ENCODE measurements around the gene HBZ.
"Not testable (repeated sequence)": the region's sequence is repeated elsewhere in the genome, so short reads cannot be mapped to it uniquely, and the experiment has no call there.

HBZ gene

GRCh38 chr16:165539-166374 lies 13.3 kb downstream of the HBZ start, which contains the start of gene HBM:
TSS of gene HBM (plus strand) at chr16:165978. CDS start at chr16:165998, 20 bp downstream.
- DNase-seq, result no peak

DNA sequence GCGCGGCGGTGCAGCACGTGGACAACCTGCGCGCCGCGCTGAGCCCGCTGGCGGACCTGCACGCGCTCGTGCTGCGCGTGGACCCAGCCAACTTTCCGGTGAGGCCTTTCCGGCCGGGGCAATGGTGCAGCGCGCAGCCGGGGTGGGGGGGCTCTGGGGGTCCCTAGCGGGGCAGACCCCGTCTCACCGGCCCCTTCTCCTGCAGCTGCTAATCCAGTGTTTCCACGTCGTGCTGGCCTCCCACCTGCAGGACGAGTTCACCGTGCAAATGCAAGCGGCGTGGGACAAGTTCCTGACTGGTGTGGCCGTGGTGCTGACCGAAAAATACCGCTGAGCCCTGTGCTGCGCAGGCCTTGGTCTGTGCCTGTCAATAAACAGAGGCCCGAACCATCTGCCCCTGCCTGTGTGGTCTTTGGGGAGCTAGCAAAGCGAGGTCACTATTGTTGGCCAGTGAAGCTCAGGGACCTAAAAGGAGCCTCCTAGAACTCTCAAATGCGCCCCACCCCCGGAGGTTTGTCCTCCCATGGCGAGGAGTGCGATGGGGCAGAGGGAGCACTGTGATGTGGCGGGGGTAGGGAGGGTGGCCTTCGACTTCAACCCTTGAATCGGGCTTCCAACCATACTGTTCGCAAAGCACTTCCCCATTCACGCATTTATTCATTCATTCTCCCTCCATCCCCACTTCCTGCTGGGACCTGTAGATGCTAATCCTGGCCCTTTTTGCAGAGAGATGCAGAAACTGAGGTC lies 14.1 kb downstream of the HBZ start:
- no peak for DNase-seq

DNA sequence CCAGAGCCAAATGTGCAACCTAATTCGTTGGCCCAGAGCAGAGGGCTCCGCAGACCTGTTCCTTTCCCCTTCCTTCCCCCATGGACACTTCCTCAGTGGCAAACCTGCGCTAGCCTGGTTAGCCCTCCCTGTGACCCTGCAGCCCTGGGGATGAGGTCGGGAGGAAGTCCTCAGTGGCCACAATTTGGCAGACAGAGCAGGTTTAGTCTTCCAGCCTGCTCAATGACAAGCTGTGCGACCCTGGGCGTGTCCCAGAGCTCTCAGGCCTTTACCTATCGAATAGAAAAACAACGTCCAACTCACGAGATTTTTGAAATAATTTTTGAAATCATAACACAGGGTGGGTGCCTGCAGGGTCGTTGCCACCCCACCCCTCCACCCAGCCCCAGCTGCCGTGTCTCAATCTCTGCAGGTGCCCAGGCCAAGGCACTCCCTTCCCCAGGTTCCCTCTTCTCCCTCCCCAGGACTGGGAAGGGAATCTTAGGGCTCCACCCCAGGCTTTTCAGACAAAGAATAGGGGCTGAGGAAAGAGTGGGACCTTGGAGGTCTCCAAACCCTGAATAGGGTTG lies 14.8 kb downstream of the HBZ start:
- no peak for DNase-seq

- no peak for DNase-seq
Measured at GRCh38 chr16:168424-168823, 16.0 kb downstream of the HBZ start.

DNA sequence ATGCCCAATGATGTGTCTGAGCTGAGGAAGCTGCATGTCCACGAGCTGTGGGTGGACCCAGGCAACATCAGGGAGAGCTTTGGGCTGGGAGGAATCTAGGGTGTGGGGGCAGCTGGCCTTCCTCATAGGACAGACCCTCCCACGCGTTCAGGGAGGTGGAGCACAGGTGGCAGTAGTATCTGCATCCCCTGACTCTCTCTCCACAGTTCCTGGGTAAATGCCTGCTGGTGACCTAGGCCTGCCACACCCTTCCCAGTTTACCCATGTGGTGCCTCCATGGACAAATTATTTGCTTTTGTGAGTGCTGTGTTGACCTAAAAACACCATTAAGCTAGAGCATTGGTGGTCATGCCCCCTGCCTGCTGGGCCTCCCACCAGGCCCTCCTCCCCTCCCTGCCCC lies 16.6 kb downstream of the HBZ start:
- no peak for DNase-seq

- not testable (repeated sequence) for DNase-seq
Measured at GRCh38 chr16:170088-170507, 17.7 kb downstream of the HBZ start.

GRCh38 chr16:170788-171187 lies 18.3 kb downstream of the HBZ start:
- DNase-seq, result no peak

- DNase-seq, result not testable (repeated sequence)
Measured at GRCh38 chr16:172374-172941, 20.0 kb downstream of the HBZ start, which contains the start of gene HBA2. TSS of gene HBA2 (plus strand) at chr16:172876. CDS start at chr16:172913, 37 bp downstream.

- DNase-seq, result not testable (repeated sequence)
Measured at GRCh38 chr16:173211-173854, 20.9 kb downstream of the HBZ start.

DNA sequence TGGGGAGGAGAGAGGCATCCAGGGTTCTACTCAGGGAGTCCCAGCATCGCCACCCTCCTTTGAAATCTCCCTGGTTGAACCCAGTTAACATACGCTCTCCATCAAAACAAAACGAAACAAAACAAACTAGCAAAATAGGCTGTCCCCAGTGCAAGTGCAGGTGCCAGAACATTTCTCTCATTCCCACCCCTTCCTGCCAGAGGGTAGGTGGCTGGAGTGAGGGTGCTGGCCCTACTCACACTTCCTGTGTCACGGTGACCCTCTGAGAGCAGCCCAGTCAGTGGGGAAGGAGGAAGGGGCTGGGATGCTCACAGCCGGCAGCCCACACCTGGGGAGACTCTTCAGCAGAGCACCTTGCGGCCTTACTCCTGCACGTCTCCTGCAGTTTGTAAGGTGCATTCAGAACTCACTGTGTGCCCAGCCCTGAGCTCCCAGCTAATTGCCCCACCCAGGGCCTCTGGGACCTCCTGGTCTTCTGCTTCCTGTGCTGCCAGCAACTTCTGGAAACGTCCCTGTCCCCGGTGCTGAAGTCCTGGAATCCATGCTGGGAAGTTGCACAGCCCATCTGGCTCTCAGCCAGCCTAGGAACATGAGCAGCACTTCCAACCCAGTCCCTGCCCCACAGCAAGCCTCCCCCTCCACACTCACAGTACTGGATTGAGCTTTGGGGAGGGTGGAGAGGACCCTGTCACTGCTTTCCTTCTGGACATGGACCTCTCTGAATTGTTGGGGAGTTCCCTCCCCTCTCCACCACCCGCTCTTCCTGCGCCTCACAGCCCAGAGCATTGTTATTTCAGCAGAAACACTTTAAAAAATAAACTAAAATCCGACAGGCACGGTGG lies 21.7 kb downstream of the HBZ start:
- DNase-seq, result not testable (repeated sequence)

DNA sequence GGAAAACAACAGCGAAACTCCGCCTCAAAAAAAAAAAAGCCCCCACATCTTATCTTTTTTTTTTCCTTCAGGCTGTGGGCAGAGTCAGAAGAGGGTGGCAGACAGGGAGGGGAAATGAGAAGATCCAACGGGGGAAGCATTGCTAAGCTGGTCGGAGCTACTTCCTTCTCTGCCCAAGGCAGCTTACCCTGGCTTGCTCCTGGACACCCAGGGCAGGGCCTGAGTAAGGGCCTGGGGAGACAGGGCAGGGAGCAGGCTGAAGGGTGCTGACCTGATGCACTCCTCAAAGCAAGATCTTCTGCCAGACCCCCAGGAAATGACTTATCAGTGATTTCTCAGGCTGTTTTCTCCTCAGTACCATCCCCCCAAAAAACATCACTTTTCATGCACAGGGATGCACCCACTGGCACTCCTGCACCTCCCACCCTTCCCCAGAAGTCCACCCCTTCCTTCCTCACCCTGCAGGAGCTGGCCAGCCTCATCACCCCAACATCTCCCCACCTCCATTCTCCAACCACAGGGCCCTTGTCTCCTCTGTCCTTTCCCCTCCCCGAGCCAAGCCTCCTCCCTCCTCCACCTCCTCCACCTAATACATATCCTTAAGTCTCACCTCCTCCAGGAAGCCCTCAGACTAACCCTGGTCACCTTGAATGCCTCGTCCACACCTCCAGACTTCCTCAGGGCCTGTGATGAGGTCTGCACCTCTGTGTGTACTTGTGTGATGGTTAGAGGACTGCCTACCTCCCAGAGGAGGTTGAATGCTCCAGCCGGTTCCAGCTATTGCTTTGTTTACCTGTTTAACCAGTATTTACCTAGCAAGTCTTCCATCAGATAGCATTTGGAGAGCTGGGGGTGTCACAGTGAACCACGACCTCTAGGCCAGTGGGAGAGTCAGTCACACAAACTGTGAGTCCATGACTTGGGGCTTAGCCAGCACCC lies 22.8 kb downstream of the HBZ start:
- DNase-seq, result no peak

- DNase-seq, result not testable (repeated sequence)
Measured at GRCh38 chr16:176006-176405, 23.6 kb downstream of the HBZ start.

DNA sequence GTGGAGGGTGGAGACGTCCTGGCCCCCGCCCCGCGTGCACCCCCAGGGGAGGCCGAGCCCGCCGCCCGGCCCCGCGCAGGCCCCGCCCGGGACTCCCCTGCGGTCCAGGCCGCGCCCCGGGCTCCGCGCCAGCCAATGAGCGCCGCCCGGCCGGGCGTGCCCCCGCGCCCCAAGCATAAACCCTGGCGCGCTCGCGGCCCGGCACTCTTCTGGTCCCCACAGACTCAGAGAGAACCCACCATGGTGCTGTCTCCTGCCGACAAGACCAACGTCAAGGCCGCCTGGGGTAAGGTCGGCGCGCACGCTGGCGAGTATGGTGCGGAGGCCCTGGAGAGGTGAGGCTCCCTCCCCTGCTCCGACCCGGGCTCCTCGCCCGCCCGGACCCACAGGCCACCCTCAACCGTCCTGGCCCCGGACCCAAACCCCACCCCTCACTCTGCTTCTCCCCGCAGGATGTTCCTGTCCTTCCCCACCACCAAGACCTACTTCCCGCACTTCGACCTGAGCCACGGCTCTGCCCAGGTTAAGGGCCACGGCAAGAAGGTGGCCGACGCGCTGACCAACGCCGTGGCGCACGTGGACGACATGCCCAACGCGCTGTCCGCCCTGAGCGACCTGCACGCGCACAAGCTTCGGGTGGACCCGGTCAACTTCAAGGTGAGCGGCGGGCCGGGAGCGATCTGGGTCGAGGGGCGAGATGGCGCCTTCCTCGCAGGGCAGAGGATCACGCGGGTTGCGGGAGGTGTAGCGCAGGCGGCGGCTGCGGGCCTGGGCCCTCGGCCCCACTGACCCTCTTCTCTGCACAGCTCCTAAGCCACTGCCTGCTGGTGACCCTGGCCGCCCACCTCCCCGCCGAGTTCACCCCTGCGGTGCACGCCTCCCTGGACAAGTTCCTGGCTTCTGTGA lies 24.3 kb downstream of the HBZ start, which contains the start of gene HBA1:
TSS of gene HBA1 (plus strand) at position 204 of the 906 bp plus-strand sequence. CDS start at position 241, 37 bp downstream.
- not testable (repeated sequence) for DNase-seq

- DNase-seq, result no peak
Measured at GRCh38 chr16:177394-177822, 25.0 kb downstream of the HBZ start.

DNA sequence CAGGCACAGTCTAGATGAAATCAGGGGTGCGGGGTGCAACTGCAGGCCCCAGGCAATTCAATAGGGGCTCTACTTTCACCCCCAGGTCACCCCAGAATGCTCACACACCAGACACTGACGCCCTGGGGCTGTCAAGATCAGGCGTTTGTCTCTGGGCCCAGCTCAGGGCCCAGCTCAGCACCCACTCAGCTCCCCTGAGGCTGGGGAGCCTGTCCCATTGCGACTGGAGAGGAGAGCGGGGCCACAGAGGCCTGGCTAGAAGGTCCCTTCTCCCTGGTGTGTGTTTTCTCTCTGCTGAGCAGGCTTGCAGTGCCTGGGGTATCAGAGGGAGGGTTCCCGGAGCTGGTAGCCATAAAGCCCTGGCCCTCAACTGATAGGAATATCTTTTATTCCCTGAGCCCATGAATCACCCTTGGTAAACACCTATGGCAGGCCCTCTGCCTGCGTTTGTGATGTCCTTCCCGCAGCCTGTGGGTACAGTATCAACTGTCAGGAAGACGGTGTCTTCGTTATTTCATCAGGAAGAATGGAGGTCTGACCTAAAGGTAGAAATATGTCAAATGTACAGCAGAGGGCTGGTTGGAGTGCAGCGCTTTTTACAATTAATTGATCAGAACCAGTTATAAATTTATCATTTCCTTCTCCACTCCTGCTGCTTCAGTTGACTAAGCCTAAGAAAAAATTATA lies 25.7 kb downstream of the HBZ start:
- no peak for DNase-seq

- no peak for DNase-seq
Measured at GRCh38 chr16:178668-179015, 26.2 kb downstream of the HBZ start.

DNA sequence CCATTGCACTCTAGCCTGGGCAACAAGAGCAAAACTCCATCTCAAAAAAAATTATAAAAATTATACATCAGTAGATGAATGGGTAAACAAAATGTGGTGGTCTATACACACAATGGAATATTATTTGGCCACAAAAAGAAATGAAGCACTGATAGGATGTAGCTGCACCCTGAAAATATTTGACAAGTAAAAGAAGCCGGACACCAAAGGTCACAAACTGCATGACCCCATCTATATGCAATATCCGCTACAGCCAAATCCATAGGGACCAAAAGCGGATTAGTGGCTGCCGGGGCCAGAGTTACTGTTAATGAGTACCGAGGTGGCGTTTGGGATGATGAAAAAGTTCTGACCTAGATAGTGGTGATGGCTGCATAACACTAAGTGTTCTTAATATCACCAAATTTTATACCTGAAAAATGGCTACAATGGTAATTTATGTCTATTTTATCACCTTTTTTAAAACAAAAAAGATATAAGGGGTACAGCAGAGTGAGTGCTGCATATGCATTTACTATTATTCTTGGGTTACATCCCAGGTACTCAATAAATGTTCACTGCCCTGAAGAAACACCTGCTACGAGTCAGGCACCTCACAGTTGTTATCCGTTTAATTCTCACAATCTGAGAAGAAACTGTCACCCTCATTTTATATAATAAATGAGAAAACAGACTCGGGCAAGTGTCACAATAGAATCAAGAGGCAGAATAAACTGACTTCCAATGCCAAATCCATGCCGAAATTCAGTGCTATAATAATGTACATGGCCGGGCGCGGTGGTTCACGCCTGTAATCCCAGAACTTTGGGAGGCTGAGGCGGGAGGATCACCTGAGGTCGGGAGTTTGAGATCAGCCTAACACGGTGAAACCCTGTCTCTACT lies 27.0 kb downstream of the HBZ start:
- DNase-seq, result no peak

Data from NCI-H1930 (cell line).